Fibroblast of the aortic adventitia (primary cell): Measurements from ENCODE around the gene ANKRD35. TPM values are rescaled to one million over a fixed set of nuclear protein-coding genes. Genes with fewer than 3 reads are reported as not detected.

Experiments used
- DNase-seq: peaks from one replicate; pipeline ENCODE4 v3.0.0-alpha.2; 2010; ENCODE audit warnings: low read depth
- H3K4me3 ChIP-seq: 2 replicates; pipeline ENCODE4 v1.5.1; 2011; ENCODE audit warnings: low read depth, mild to moderate bottlenecking, control low read depth, low read length, moderate library complexity
- CTCF ChIP-seq: IDR thresholded peaks from 2 replicates; pipeline ENCODE4 v1.5.1; 2011; ENCODE audit warnings: mild to moderate bottlenecking, low read length, control low read depth, inconsistent platforms; ENCODE audit not compliant: insufficient read depth
- total RNA-seq: library from RNA; depleted of rRNA; stranded (reverse); fragments of >200 nt; gene quantifications from 2 replicates; pipeline ENCODE4 v1.2.3, GENCODE V29; 2012; ENCODE audit warnings: low replicate concordance

The ANKRD35 gene
- total RNA-seq, 1 donor = 3.9 TPM

GRCh38 chr1:145871994-145872924 is 13.4 kb downstream of the ANKRD35 start:
- H3K4me3 ChIP-seq = peak overlapping the region; percentile 72
- no peak for TF ChIP-seq CTCF
- DNase-seq = peak; percentile 65

DNA sequence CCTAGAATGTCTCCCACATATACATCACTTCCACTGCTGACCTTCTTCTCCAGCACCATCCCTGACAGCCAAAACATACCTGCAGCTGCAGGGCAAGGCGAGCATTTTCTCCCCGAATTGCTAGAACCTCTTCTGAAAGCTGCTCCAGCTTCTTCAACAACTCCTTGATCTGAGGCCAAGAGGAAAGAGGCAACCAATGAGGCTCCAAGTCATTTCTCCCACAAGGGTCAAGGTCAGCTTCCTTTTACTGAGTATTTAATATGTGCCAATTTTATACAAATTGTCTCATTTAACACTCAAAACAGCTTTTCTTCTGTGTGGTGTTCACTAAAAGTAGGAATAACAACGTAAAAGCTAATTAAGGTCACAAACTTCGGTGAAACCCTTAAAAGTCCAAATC is 17.4 kb downstream of the ANKRD35 start:
- no peak overlapping the region for H3K4me3 ChIP-seq
- no peak for DNase-seq
- no peak for TF ChIP-seq CTCF

- TF ChIP-seq CTCF = no peak
- DNase-seq = peak; percentile 58
- H3K4me3 ChIP-seq = no peak overlapping the region
Measured at GRCh38 chr1:145863282-145864018, 22.2 kb downstream of the ANKRD35 start.

- peak overlapping the region; percentile 77 for H3K4me3 ChIP-seq
- DNase-seq = peak; percentile 85
- TF ChIP-seq CTCF = peak; percentile 15
Measured at GRCh38 chr1:145859491-145860023, 26.1 kb downstream of the ANKRD35 start.

DNA sequence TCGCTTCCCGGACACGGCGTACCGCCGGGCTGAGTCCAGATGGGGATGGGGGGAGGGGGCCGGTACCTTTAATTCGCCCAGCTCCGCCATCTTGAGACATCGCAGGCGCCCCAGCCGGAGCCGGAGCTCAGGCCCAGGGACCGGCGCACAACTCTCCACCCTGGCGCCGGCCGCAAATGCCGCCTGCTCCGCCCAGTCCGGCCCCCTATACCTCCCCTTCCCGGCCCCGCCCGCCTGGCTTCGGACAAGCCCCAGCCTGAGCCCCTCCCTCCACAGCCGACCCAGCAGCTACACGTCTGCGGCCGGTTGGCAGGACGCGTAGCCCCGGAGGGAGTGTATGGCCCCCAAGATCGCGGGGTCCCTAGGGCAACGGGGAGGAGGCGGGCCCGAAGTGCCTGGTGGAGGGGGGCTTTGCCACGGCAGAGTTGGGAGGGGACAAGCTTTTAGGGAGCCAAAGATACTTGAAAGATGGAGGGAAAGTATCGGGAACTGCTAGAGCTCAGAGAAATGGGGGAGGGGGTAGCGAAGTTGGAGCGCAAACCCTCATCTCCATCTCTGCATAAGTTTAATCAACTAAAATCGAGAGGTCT is 26.7 kb downstream of the ANKRD35 start, which contains the start of gene PIAS3:
PIAS3 (minus strand) TSS at position 181 of the 590 bp plus-strand sequence; CDS start at position 90, 91 bp downstream.
- no peak for TF ChIP-seq CTCF
- peak within 1 kb of the TSS; percentile 91 for H3K4me3 ChIP-seq
- DNase-seq = peak; percentile 90

DNA sequence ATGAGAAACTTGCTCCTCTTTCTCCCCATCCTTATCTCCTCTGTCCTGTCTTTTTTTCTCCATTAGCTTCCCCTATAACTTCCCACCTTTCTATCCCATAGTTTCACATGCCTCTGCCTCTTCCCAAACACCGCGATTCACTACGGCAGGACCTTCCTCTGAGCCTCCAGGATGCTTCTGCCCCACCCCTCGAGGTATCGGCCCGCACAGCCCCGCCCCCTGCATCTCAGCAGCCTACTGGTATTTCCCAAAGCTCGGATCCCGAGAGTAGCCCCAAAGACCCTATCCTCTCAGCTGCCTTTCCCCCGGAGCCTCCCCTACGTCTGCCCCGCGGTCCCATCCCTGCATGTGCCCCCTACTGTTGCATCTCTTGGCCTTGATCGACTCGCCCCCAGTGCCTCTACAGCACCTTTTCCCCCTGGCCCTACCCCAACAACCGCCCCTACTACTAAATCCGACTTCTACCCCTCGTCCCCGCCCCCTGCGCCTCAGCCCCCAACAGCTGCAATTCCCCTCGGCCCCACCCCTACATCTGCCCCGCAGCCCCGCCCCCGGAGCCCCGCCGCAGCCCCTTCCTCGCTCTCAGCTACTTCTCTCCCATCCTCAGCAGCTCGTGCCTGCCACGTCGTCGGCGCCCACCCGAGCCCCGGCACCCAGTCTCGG is 27.3 kb downstream of the ANKRD35 start:
- DNase-seq = peak; percentile 34
- TF ChIP-seq CTCF = peak; percentile 6
- H3K4me3 ChIP-seq = peak overlapping the region; percentile 91
